ENCODE measurements around the gene LYAR.

The LYAR gene

GRCh38 chr4:4330794-4331193 lies 40.8 kb upstream of the LYAR start:
- Histone ChIP-seq H2AFZ (ENCODE audit: low read length) (no peak overlapping the region), H3K36me3 (ENCODE audit: insufficient read depth, low read length) (no peaks in the 10 kb centered on the region), H3K79me2 (ENCODE audit: insufficient read depth, low read length) (no peaks in the 10 kb centered on the region), H3K4me2 (ENCODE audit: low read length) (no peak overlapping the region), H3K9me2 (ENCODE audit: low read depth, low read length) (no peaks in the 10 kb centered on the region), H3F3A (ENCODE audit: insufficient read depth, low read length) (no peaks in the 10 kb centered on the region), H3K27ac (ENCODE audit: low read depth, low read length, poor library complexity, severe bottlenecking) (no peak overlapping the region), H3K9ac (ENCODE audit: low read length) (no peak overlapping the region), H3K4me3 (ENCODE audit: low read depth, low read length, poor library complexity, severe bottlenecking) (no peak overlapping the region), H3K4me1 (ENCODE audit: insufficient read depth, low read length, severe bottlenecking) (peaks cover 22% of the 10 kb centered on the region), H3K27me3 (ENCODE audit: insufficient read depth, low read length) (no peaks in the 10 kb centered on the region), H4K20me1 (ENCODE audit: insufficient read depth, low read length) (no peaks in the 10 kb centered on the region), H3K9me3 (ENCODE audit: low read length) (no peaks in the 10 kb centered on the region)
- TF ChIP-seq EZH2 (IDR thresholded peaks at IDR 0.05; ENCODE audit: borderline replicate concordance, low read length) (no peak), CTCF (IDR thresholded peaks at IDR 0.05; ENCODE audit: low read length) (no peak)

- Histone ChIP-seq H3K9me3 (ENCODE audit: low read length) (no peaks in the 10 kb centered on the region), H3K36me3 (ENCODE audit: insufficient read depth, low read length) (no peaks in the 10 kb centered on the region)
Observed at GRCh38 chr4:4329496-4329895, 39.5 kb upstream of the LYAR start.

GRCh38 chr4:4328840-4329239 lies 38.9 kb upstream of the LYAR start:
- TF ChIP-seq CTCF (IDR thresholded peaks at IDR 0.05; ENCODE audit: low read length) = no peak
- TF ChIP-seq EZH2 (IDR thresholded peaks at IDR 0.05; ENCODE audit: borderline replicate concordance, low read length) = no peak
- Histone ChIP-seq H3K9me2 (ENCODE audit: low read depth, low read length) (no peaks in the 10 kb centered on the region), H3K9me3 (ENCODE audit: low read length) (no peaks in the 10 kb centered on the region), H3K27me3 (ENCODE audit: insufficient read depth, low read length) (no peaks in the 10 kb centered on the region), H3K4me1 (ENCODE audit: insufficient read depth, low read length, severe bottlenecking) (peaks cover 8% of the 10 kb centered on the region), H3K27ac (ENCODE audit: low read depth, low read length, poor library complexity, severe bottlenecking) (no peak overlapping the region), H3K9ac (ENCODE audit: low read length) (no peak overlapping the region), H2AFZ (ENCODE audit: low read length) (no peak overlapping the region), H3K36me3 (ENCODE audit: insufficient read depth, low read length) (no peaks in the 10 kb centered on the region), H3K79me2 (ENCODE audit: insufficient read depth, low read length) (no peaks in the 10 kb centered on the region), H3F3A (ENCODE audit: insufficient read depth, low read length) (no peaks in the 10 kb centered on the region), H3K4me2 (ENCODE audit: low read length) (no peak overlapping the region), H3K4me3 (ENCODE audit: low read depth, low read length, poor library complexity, severe bottlenecking) (no peak overlapping the region), H4K20me1 (ENCODE audit: insufficient read depth, low read length) (no peaks in the 10 kb centered on the region)

More at GRCh38 chr4:4329496-4329895, 39.5 kb upstream of the LYAR start:
- no peaks in the 10 kb centered on the region for H3F3A ChIP-seq (ENCODE audit: insufficient read depth, low read length)
- H2AFZ ChIP-seq (ENCODE audit: low read length) = no peak overlapping the region
- peaks cover 15% of the 10 kb centered on the region for H3K4me1 ChIP-seq (ENCODE audit: insufficient read depth, low read length, severe bottlenecking)
- H3K4me3 ChIP-seq (ENCODE audit: low read depth, low read length, poor library complexity, severe bottlenecking) = no peak overlapping the region
- H3K79me2 ChIP-seq (ENCODE audit: insufficient read depth, low read length) = no peaks in the 10 kb centered on the region
- H3K9me2 ChIP-seq (ENCODE audit: low read depth, low read length) = no peaks in the 10 kb centered on the region
- no peaks in the 10 kb centered on the region for H3K27me3 ChIP-seq (ENCODE audit: insufficient read depth, low read length)
- H3K27ac ChIP-seq (ENCODE audit: low read depth, low read length, poor library complexity, severe bottlenecking) = no peak overlapping the region
- H3K4me2 ChIP-seq (ENCODE audit: low read length) = no peak overlapping the region
- no peak overlapping the region for H3K9ac ChIP-seq (ENCODE audit: low read length)
- TF ChIP-seq EZH2 (IDR thresholded peaks at IDR 0.05; ENCODE audit: borderline replicate concordance, low read length) (no peak), CTCF (IDR thresholded peaks at IDR 0.05; ENCODE audit: low read length) (no peak)
- no peaks in the 10 kb centered on the region for H4K20me1 ChIP-seq (ENCODE audit: insufficient read depth, low read length)

Measured in OCI-LY1 (cell line).